ENCODE results near the gene ABHD12.
"Not testable (repeated sequence)": the region's sequence is repeated elsewhere in the genome, so short reads cannot be mapped to it uniquely, and the experiment has no call there.

Gene ABHD12

GRCh38 chr20:25315418-25316210, 75.0 kb downstream of the ABHD12 start:
- Histone ChIP-seq H3K27me3 (ENCODE audit: insufficient read depth, low read length) (no peaks in the 10 kb centered on the region), H2BK5ac (ENCODE audit: low read depth, low read length, poor library complexity) (no peak overlapping the region), H3K4me1 (ENCODE audit: control insufficient read depth in 1 of 2, insufficient read depth in 2 of 2, low read length in 2 of 2) (peaks cover 8 to 26% of the 10 kb centered on the region in 2 experiments), H2AFZ (ENCODE audit: insufficient read depth, low read length, poor library complexity) (no peak overlapping the region), H3K79me2 (ENCODE audit: control insufficient read depth, insufficient read depth, low read length, poor library complexity) (no peaks in the 10 kb centered on the region), H3K4me2 (ENCODE audit: low read length) (no peak overlapping the region), H3K4me3 (ENCODE audit: low read depth, low read length) (no peak overlapping the region), H3K9ac (ENCODE audit: low read length) (no peak overlapping the region), H3K27ac (ENCODE audit: low read depth, low read length) (no peak overlapping the region), H3K23ac (ENCODE audit: low read length) (no peak overlapping the region), H4K12ac (ENCODE audit: low read depth, low read length) (no peak overlapping the region), H2BK120ac (ENCODE audit: insufficient read depth, low read length, poor library complexity) (no peak overlapping the region), H2BK12ac (ENCODE audit: low read length) (no peak overlapping the region), H3K36me3 (ENCODE audit: control insufficient read depth in 1 of 2, insufficient read depth in 2 of 2, low read length in 2 of 2) (peaks cover 16 to 19% of the 10 kb centered on the region in 2 experiments), H3K18ac (ENCODE audit: low read length) (no peak overlapping the region), H4K91ac (ENCODE audit: low read depth, low read length) (no peak overlapping the region), H3K79me1 (ENCODE audit: low read length) (peaks cover 7% of the 10 kb centered on the region), H4K8ac (ENCODE audit: low read depth, low read length) (no peak overlapping the region), H3K14ac (ENCODE audit: low read length) (no peak overlapping the region), H3K9me3 (ENCODE audit: insufficient read depth, low read depth, low read length) (no peaks in the 10 kb centered on the region), H3K4ac (ENCODE audit: low read depth, low read length) (no peak overlapping the region), H2AK5ac (ENCODE audit: low read length) (no peak overlapping the region)
- no CpG with 5 or more reads among the region's 8 CpGs for WGBS (ENCODE audit: extremely low coverage, insufficient coverage, insufficient read length)
- DNase-seq = no peak

DNA sequence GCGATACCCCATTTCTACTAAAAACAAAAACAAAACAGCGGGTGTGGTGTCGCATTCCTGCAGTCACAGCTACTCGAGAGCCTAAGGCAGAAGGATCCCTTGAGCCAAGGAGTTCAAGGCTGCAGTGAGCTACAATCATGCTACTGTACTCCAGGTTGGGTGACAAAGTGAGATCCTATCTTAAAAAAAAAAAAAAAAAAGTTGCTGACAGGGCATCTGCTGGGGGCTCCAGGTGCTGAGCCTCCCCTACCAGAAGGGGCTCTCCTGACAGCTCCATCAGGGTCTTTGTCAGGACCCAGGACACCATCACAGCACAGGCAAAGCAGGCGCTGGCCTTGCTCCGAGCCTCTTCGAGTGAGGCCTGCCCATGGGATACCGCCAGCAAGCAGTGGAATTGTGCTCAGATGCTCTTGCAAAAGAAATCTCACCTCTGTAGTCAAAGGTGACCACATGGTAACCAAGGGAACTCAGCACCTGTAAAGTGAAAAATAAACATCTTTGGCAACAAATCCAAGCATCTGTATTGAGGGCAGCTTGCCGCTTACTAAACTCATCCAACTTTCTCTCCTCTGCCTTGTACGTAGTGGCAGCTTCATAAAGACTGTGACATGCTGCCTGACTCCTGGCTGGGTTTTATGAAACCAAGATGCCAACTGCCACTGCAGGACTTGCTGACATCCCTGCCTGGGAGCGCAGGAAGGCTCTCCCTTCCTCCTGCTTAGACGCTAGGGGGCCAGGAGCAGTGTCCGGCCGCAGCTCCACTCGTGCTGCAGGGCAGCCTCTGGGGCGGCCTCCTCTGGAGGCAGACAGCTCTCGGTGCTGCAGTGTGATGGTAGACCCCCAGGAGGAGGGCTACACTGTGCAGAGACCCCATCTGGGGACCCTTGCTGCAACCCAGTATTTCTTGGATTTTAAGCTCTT, 75.9 kb downstream of the ABHD12 start:
- H3K14ac ChIP-seq (ENCODE audit: low read length) = no peak overlapping the region
- H3K4me3 ChIP-seq (ENCODE audit: low read depth, low read length) = no peak overlapping the region
- H3K79me1 ChIP-seq (ENCODE audit: low read length) = peaks cover 12% of the 10 kb centered on the region
- no peak overlapping the region for H3K23ac ChIP-seq (ENCODE audit: low read length)
- no peaks in the 10 kb centered on the region for H3K9me3 ChIP-seq (ENCODE audit: insufficient read depth, low read depth, low read length)
- H2BK12ac ChIP-seq (ENCODE audit: low read length) = no peak overlapping the region
- H4K91ac ChIP-seq (ENCODE audit: low read depth, low read length) = no peak overlapping the region
- peaks cover 13 to 25% of the 10 kb centered on the region in 2 experiments for H3K4me1 ChIP-seq (ENCODE audit: control insufficient read depth in 1 of 2, insufficient read depth in 2 of 2, low read length in 2 of 2)
- H3K18ac ChIP-seq (ENCODE audit: low read length) = peak overlapping the region; percentile 2
- no peak overlapping the region for H3K9ac ChIP-seq (ENCODE audit: low read length)
- H3K4ac ChIP-seq (ENCODE audit: low read depth, low read length) = no peak overlapping the region
- H3K27me3 ChIP-seq (ENCODE audit: insufficient read depth, low read length) = no peaks in the 10 kb centered on the region
- WGBS (ENCODE audit: extremely low coverage, insufficient coverage, insufficient read length) = no CpG with 5 or more reads among the region's 17 CpGs
- peak in 1 of 2 donors; percentile 42 for DNase-seq
- H4K12ac ChIP-seq (ENCODE audit: low read depth, low read length) = no peak overlapping the region
- H2AFZ ChIP-seq (ENCODE audit: insufficient read depth, low read length, poor library complexity) = no peak overlapping the region
- no peak overlapping the region for H2AK5ac ChIP-seq (ENCODE audit: low read length)
- peaks cover 2% of the 10 kb centered on the region for H3K79me2 ChIP-seq (ENCODE audit: control insufficient read depth, insufficient read depth, low read length, poor library complexity)
- H2BK120ac ChIP-seq (ENCODE audit: insufficient read depth, low read length, poor library complexity) = no peak overlapping the region
- H3K27ac ChIP-seq (ENCODE audit: low read depth, low read length) = no peak overlapping the region
- H3K36me3 ChIP-seq (ENCODE audit: control insufficient read depth in 1 of 2, insufficient read depth in 2 of 2, low read length in 2 of 2) = peaks cover 13 to 17% of the 10 kb centered on the region in 2 experiments
- H3K4me2 ChIP-seq (ENCODE audit: low read length) = no peak overlapping the region
- H4K8ac ChIP-seq (ENCODE audit: low read depth, low read length) = peak overlapping the region; percentile 17
- no peak overlapping the region for H2BK5ac ChIP-seq (ENCODE audit: low read depth, low read length, poor library complexity)

GRCh38 chr20:25313593-25313992, 77.0 kb downstream of the ABHD12 start:
- peaks cover 25 to 36% of the 10 kb centered on the region in 2 experiments for H3K4me1 ChIP-seq (ENCODE audit: control insufficient read depth in 1 of 2, insufficient read depth in 2 of 2, low read length in 2 of 2)
- no peak overlapping the region for H3K4ac ChIP-seq (ENCODE audit: low read depth, low read length)
- H2BK5ac ChIP-seq (ENCODE audit: low read depth, low read length, poor library complexity) = no peak overlapping the region
- no peak overlapping the region for H4K8ac ChIP-seq (ENCODE audit: low read depth, low read length)
- H3K9me3 ChIP-seq (ENCODE audit: insufficient read depth, low read depth, low read length) = no peaks in the 10 kb centered on the region
- peaks cover 13 to 19% of the 10 kb centered on the region in 2 experiments for H3K36me3 ChIP-seq (ENCODE audit: control insufficient read depth in 1 of 2, insufficient read depth in 2 of 2, low read length in 2 of 2)
- H3K27ac ChIP-seq (ENCODE audit: low read depth, low read length) = no peak overlapping the region
- H4K12ac ChIP-seq (ENCODE audit: low read depth, low read length) = no peak overlapping the region
- H3K79me1 ChIP-seq (ENCODE audit: low read length) = peaks cover 24% of the 10 kb centered on the region
- peaks cover 7% of the 10 kb centered on the region for H3K79me2 ChIP-seq (ENCODE audit: control insufficient read depth, insufficient read depth, low read length, poor library complexity)
- no CpG with 5 or more reads among the region's 2 CpGs for WGBS (ENCODE audit: extremely low coverage, insufficient coverage, insufficient read length)
- no peak overlapping the region for H4K91ac ChIP-seq (ENCODE audit: low read depth, low read length)
- H3K4me3 ChIP-seq (ENCODE audit: low read depth, low read length) = no peak overlapping the region
- H3K23ac ChIP-seq (ENCODE audit: low read length) = no peak overlapping the region
- DNase-seq = no peak
- H2BK120ac ChIP-seq (ENCODE audit: insufficient read depth, low read length, poor library complexity) = no peak overlapping the region
- no peak overlapping the region for H2BK12ac ChIP-seq (ENCODE audit: low read length)
- H2AK5ac ChIP-seq (ENCODE audit: low read length) = no peak overlapping the region
- H3K14ac ChIP-seq (ENCODE audit: low read length) = no peak overlapping the region
- H3K18ac ChIP-seq (ENCODE audit: low read length) = no peak overlapping the region
- H3K9ac ChIP-seq (ENCODE audit: low read length) = no peak overlapping the region
- H2AFZ ChIP-seq (ENCODE audit: insufficient read depth, low read length, poor library complexity) = no peak overlapping the region
- H3K4me2 ChIP-seq (ENCODE audit: low read length) = no peak overlapping the region
- no peaks in the 10 kb centered on the region for H3K27me3 ChIP-seq (ENCODE audit: insufficient read depth, low read length)

GRCh38 chr20:25312716-25313115, 77.9 kb downstream of the ABHD12 start:
- DNase-seq; H3K79me2 ChIP-seq (ENCODE audit: control insufficient read depth, insufficient read depth, low read length, poor library complexity); H3K27me3 ChIP-seq (ENCODE audit: insufficient read depth, low read length); H4K91ac ChIP-seq (ENCODE audit: low read depth, low read length); H4K12ac ChIP-seq (ENCODE audit: low read depth, low read length); H2AK5ac ChIP-seq (ENCODE audit: low read length); H3K18ac ChIP-seq (ENCODE audit: low read length); H3K9ac ChIP-seq (ENCODE audit: low read length); H3K14ac ChIP-seq (ENCODE audit: low read length); H3K9me3 ChIP-seq (ENCODE audit: insufficient read depth, low read depth, low read length); H4K8ac ChIP-seq (ENCODE audit: low read depth, low read length); H3K23ac ChIP-seq (ENCODE audit: low read length); H2BK12ac ChIP-seq (ENCODE audit: low read length); H3K4ac ChIP-seq (ENCODE audit: low read depth, low read length); H2BK120ac ChIP-seq (ENCODE audit: insufficient read depth, low read length, poor library complexity); H3K4me3 ChIP-seq (ENCODE audit: low read depth, low read length); H3K27ac ChIP-seq (ENCODE audit: low read depth, low read length); H3K4me2 ChIP-seq (ENCODE audit: low read length); H2AFZ ChIP-seq (ENCODE audit: insufficient read depth, low read length, poor library complexity); H2BK5ac ChIP-seq (ENCODE audit: low read depth, low read length, poor library complexity): not testable (repeated sequence)
- WGBS (ENCODE audit: extremely low coverage, insufficient coverage, insufficient read length) = no CpG with 5 or more reads among the region's 33 CpGs
- H3K4me1 ChIP-seq (ENCODE audit: control insufficient read depth in 1 of 2, insufficient read depth in 2 of 2, low read length in 2 of 2) = peaks cover 26 to 39% of the 10 kb centered on the region in 2 experiments
- H3K36me3 ChIP-seq (ENCODE audit: control insufficient read depth in 1 of 2, insufficient read depth in 2 of 2, low read length in 2 of 2) = peaks cover 19 to 26% of the 10 kb centered on the region in 2 experiments
- H3K79me1 ChIP-seq (ENCODE audit: low read length) = peaks cover 28% of the 10 kb centered on the region
